Naive B cell (primary cell): ENCODE data around the gene ISLR. TPM values are rescaled to one million over a fixed set of nuclear protein-coding genes. Genes with fewer than 3 reads are reported as not detected.

Experiments
- ATAC-seq, 2 donors: fragments of 150-1000 bp; cut with Tn5 transposase; 2 replicates each; pipeline ENCODE4 v1.10.0; 2021; ENCODE audit warnings: low read depth in 2 of 2, mild to moderate bottlenecking in 2 of 2, moderate library complexity in 2 of 2
- DNase-seq: peaks from one replicate; pipeline ENCODE4 v3.0.0; 2022
- H3K27ac Mint-ChIP-seq, 6 donors: one replicate each; pipeline ENCODE4 v1.8.0; 2020 to 2022; ENCODE audit warnings: mild to moderate bottlenecking in 6 of 6, mixed read lengths in 6 of 6, moderate library complexity in 5 of 6, inconsistent platforms in 2 of 6
- H3K27me3 Mint-ChIP-seq, 3 donors: one replicate each; pipeline ENCODE4 v1.8.0; 2021 to 2022; ENCODE audit warnings: mixed read lengths in 3 of 3, mild to moderate bottlenecking in 1 of 3
- H3K36me3 Mint-ChIP-seq, 2 donors: one replicate each; pipeline ENCODE4 v1.8.0; 2020 to 2022; ENCODE audit warnings: mixed read lengths in 2 of 2, inconsistent platforms in 1 of 2, mild to moderate bottlenecking in 1 of 2
- H3K4me1 Mint-ChIP-seq, 3 donors: one replicate each; pipeline ENCODE4 v1.8.0; 2020 to 2022; ENCODE audit warnings: mixed read lengths in 3 of 3, inconsistent platforms in 1 of 3, mild to moderate bottlenecking in 1 of 3, moderate library complexity in 1 of 3
- H3K4me3 Mint-ChIP-seq, 8 donors: one replicate each; pipeline ENCODE4 v1.8.0; 2020 to 2022; ENCODE audit warnings: mild to moderate bottlenecking in 8 of 8, mixed read lengths in 8 of 8, moderate library complexity in 8 of 8, inconsistent platforms in 2 of 8
- H3K9me3 Mint-ChIP-seq, 7 donors: one replicate each; pipeline ENCODE4 v1.8.0; 2020 to 2022; ENCODE audit warnings: mixed read lengths in 7 of 7, mild to moderate bottlenecking in 5 of 7, inconsistent platforms in 2 of 7, moderate library complexity in 1 of 7
- polyA plus RNA-seq, 6 donors: library from polyadenylated mRNA; unstranded; fragments of 300-500 nt; fragmentation: Illumina TruSeq; gene quantifications; one replicate each; pipeline ENCODE4 v1.2.3, GENCODE V29; 2021; ENCODE audit warnings: low read depth in 6 of 6

Gene ISLR
- polyA plus RNA-seq, 6 donors from 2014 or later: not detected

- Mint-ChIP-seq H3K36me3 (no peaks in the 10 kb centered on the region), H3K4me3 (no peak overlapping the region), H3K9me3 (no peaks in the 10 kb centered on the region), H3K27ac (no peak overlapping the region), H3K4me1 (peaks cover 0 to 1% (median 0%) of the 10 kb centered on the region in 3 donors), H3K27me3 (peaks cover 36 to 78% (median 66%) of the 10 kb centered on the region in 3 donors)
- ATAC-seq (no peak), DNase-seq (no peak)
Measured at GRCh38 chr15:74222240-74223119, 49.0 kb downstream of the ISLR start.

- no peaks in the 10 kb centered on the region for H3K36me3 Mint-ChIP-seq
- ATAC-seq (no peak), DNase-seq (no peak)
- H3K9me3 Mint-ChIP-seq: no peaks in the 10 kb centered on the region
- peaks cover 0 to 1% (median 0%) of the 10 kb centered on the region in 3 donors for H3K4me1 Mint-ChIP-seq
- H3K4me3 Mint-ChIP-seq: no peak overlapping the region
- peaks cover 31 to 77% (median 63%) of the 10 kb centered on the region in 3 donors for H3K27me3 Mint-ChIP-seq
- no peak overlapping the region for H3K27ac Mint-ChIP-seq
Measured at GRCh38 chr15:74225928-74226327, 52.4 kb downstream of the ISLR start.

Other genes with a start within 250 kb of the ISLR start
- under 1 TPM in 2 of 6 donors, not detected in 4; 0.19 to 0.48 TPM for gene LOXL1, start 247.2 kb upstream of the ISLR start, polyA plus RNA-seq
- 10 to 100 TPM in 3 of 6 donors, 1 to 10 TPM in 3; 8.6 to 18.4 (median 9.9) TPM for gene STOML1, start 181.4 kb upstream of the ISLR start, polyA plus RNA-seq
- gene PML, start 179.0 kb upstream of the ISLR start, polyA plus RNA-seq: 10 to 100 TPM in 5 of 6 donors, 1 to 10 TPM in 1; 6.4 to 39.8 (median 18.9) TPM
- gene GOLGA6A, start 91.2 kb upstream of the ISLR start, polyA plus RNA-seq: under 1 TPM in 1 of 6 donors, not detected in 5; 0.09 TPM
- gene ISLR2, start 43.1 kb upstream of the ISLR start, polyA plus RNA-seq: not detected
- gene STRA6, start 29.1 kb downstream of the ISLR start, polyA plus RNA-seq: not detected
- not detected for gene CCDC33, start 62.6 kb downstream of the ISLR start, polyA plus RNA-seq
- gene CYP11A1, start 193.9 kb downstream of the ISLR start, polyA plus RNA-seq: not detected